Measurements from ENCODE around the gene LONRF2.

LONRF2 gene

DNA sequence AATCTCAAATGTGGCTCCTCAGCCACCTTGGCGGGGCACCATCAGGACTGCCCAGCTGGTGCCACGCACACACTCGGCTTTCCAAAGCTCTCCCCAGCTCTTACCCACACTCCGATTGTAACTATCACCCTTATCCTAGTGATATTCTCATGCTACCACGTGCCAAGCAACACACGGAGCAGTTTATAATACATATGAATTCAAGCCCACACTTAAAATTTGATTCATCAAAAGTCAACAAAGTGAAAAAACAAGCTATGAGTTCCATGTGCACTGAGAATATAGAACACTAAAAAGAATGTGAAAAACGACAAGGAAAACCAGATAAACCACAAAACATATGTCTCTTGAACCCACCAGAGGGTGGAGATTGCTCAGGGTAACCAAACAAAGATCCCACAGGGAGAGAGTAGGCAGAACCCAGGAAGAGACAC is 31.6 kb downstream of the LONRF2 start:
- Histone ChIP-seq H3K79me1 (replicated peaks; ENCODE audit: low read length, poor library complexity, severe bottlenecking) (no peaks in the 10 kb centered on the region), H3K27me3 (ENCODE audit: control insufficient read depth in 1 of 2, insufficient read depth in 1 of 2, low read length in 2 of 2) (peaks cover 0 to 3% of the 10 kb centered on the region in 2 experiments), H2BK5ac (ENCODE audit: low read depth, low read length, poor library complexity, severe bottlenecking) (no peak overlapping the region), H3K9ac (ENCODE audit: low read length) (no peak overlapping the region), H3K23ac (ENCODE audit: low read length in 2 of 2) (no peak overlapping the region), H3K14ac (ENCODE audit: low read length in 2 of 2) (no peak overlapping the region), H3K9me3 (ENCODE audit: control insufficient read depth, low read length) (no peaks in the 10 kb centered on the region), H3K4me2 (ENCODE audit: low read length, poor library complexity, severe bottlenecking) (no peak overlapping the region), H2BK12ac (ENCODE audit: low read length in 2 of 2) (peak overlapping the region in 1 of 2 experiments; percentile 84), H3K18ac (ENCODE audit: low read depth in 1 of 2, low read length in 2 of 2) (peak overlapping the region; percentile 25 to 86), H4K8ac (ENCODE audit: low read length) (no peak overlapping the region), H2AK5ac (ENCODE audit: low read length, severe bottlenecking) (no peak overlapping the region), H2AFZ (ENCODE audit: low read depth, low read length) (no peak overlapping the region), H2BK15ac (ENCODE audit: low read depth, poor library complexity, severe bottlenecking) (peak overlapping the region; percentile 1), H3K4ac (ENCODE audit: low read depth in 1 of 2, low read length in 2 of 2) (peak overlapping the region in 1 of 2 experiments; percentile 81), H3K36me3 (ENCODE audit: control insufficient read depth in 1 of 2, insufficient read depth in 2 of 2, low read depth in 1 of 2, low read length in 2 of 2) (no peaks in the 10 kb centered on the region), H3K4me1 (ENCODE audit: control insufficient read depth, insufficient read depth, low read depth, low read length) (peaks cover 24% of the 10 kb centered on the region), H2BK120ac (ENCODE audit: low read depth, low read length) (no peak overlapping the region), H3K27ac (ENCODE audit: low read length, poor library complexity, severe bottlenecking) (peak overlapping the region; percentile 97), H4K91ac (ENCODE audit: low read length) (peak overlapping the region; percentile 47), H3K4me3 (ENCODE audit: insufficient read depth in 1 of 2, low read depth in 1 of 2, low read length in 2 of 2) (no peak overlapping the region)
- no peak for DNase-seq
- 77% methylated on average over 6 of the region's 7 CpGs for WGBS

- H2AFZ ChIP-seq (ENCODE audit: low read depth, low read length) = no peak overlapping the region
These were observed 33.3 kb downstream of the LONRF2 start for GRCh38 chr2:100289020-100289419.

GRCh38 chr2:100286318-100286717 is 36.0 kb downstream of the LONRF2 start:
- Histone ChIP-seq H2BK5ac (ENCODE audit: low read depth, low read length, poor library complexity, severe bottlenecking) (peak overlapping the region; percentile 68), H3K4me2 (ENCODE audit: low read length, poor library complexity, severe bottlenecking) (peak overlapping the region; percentile 21), H3K23ac (ENCODE audit: low read length in 2 of 2) (no peak overlapping the region), H3K36me3 (ENCODE audit: control insufficient read depth in 1 of 2, insufficient read depth in 2 of 2, low read depth in 1 of 2, low read length in 2 of 2) (no peaks in the 10 kb centered on the region), H2BK15ac (ENCODE audit: low read depth, poor library complexity, severe bottlenecking) (no peak overlapping the region), H2BK12ac (ENCODE audit: low read length in 2 of 2) (peak overlapping the region; percentile 37 to 65), H3K4me3 (ENCODE audit: insufficient read depth in 1 of 2, low read depth in 1 of 2, low read length in 2 of 2) (no peak overlapping the region), H3K27ac (ENCODE audit: low read length, poor library complexity, severe bottlenecking) (peak overlapping the region; percentile 96), H3K18ac (ENCODE audit: low read depth in 1 of 2, low read length in 2 of 2) (peak overlapping the region; percentile 67 to 86), H4K8ac (ENCODE audit: low read length) (peak overlapping the region; percentile 61), H3K27me3 (ENCODE audit: control insufficient read depth in 1 of 2, insufficient read depth in 1 of 2, low read length in 2 of 2) (peaks cover 0 to 3% of the 10 kb centered on the region in 2 experiments), H3K14ac (ENCODE audit: low read length in 2 of 2) (no peak overlapping the region), H3K4ac (ENCODE audit: low read depth in 1 of 2, low read length in 2 of 2) (peak overlapping the region; percentile 34 to 54), H4K91ac (ENCODE audit: low read length) (peak overlapping the region; percentile 92), H2AK5ac (ENCODE audit: low read length, severe bottlenecking) (peak overlapping the region; percentile 71), H2AFZ (ENCODE audit: low read depth, low read length) (no peak overlapping the region), H3K9me3 (ENCODE audit: control insufficient read depth, low read length) (no peaks in the 10 kb centered on the region), H2BK120ac (ENCODE audit: low read depth, low read length) (peak overlapping the region; percentile 54), H3K79me1 (replicated peaks; ENCODE audit: low read length, poor library complexity, severe bottlenecking) (no peaks in the 10 kb centered on the region), H3K9ac (ENCODE audit: low read length) (no peak overlapping the region), H3K4me1 (ENCODE audit: control insufficient read depth, insufficient read depth, low read depth, low read length) (peaks cover 28% of the 10 kb centered on the region)
- WGBS = 60% methylated on average over 1 of the region's 3 CpGs
- DNase-seq = no peak

More at GRCh38 chr2:100289020-100289419, 33.3 kb downstream of the LONRF2 start:
- Histone ChIP-seq H2BK5ac (ENCODE audit: low read depth, low read length, poor library complexity, severe bottlenecking) (no peak overlapping the region), H3K4me3 (ENCODE audit: insufficient read depth in 1 of 2, low read depth in 1 of 2, low read length in 2 of 2) (no peak overlapping the region), H3K9me3 (ENCODE audit: control insufficient read depth, low read length) (no peaks in the 10 kb centered on the region), H3K9ac (ENCODE audit: low read length) (no peak overlapping the region), H3K14ac (ENCODE audit: low read length in 2 of 2) (no peak overlapping the region), H3K18ac (ENCODE audit: low read depth in 1 of 2, low read length in 2 of 2) (no peak overlapping the region), H3K23ac (ENCODE audit: low read length in 2 of 2) (no peak overlapping the region), H3K4me1 (ENCODE audit: control insufficient read depth, insufficient read depth, low read depth, low read length) (peaks cover 32% of the 10 kb centered on the region), H3K36me3 (ENCODE audit: control insufficient read depth in 1 of 2, insufficient read depth in 2 of 2, low read depth in 1 of 2, low read length in 2 of 2) (no peaks in the 10 kb centered on the region), H2BK15ac (ENCODE audit: low read depth, poor library complexity, severe bottlenecking) (no peak overlapping the region), H3K4ac (ENCODE audit: low read depth in 1 of 2, low read length in 2 of 2) (no peak overlapping the region), H2BK120ac (ENCODE audit: low read depth, low read length) (no peak overlapping the region), H3K27me3 (ENCODE audit: control insufficient read depth in 1 of 2, insufficient read depth in 1 of 2, low read length in 2 of 2) (peaks cover 0 to 3% of the 10 kb centered on the region in 2 experiments), H2AK5ac (ENCODE audit: low read length, severe bottlenecking) (no peak overlapping the region), H3K27ac (ENCODE audit: low read length, poor library complexity, severe bottlenecking) (no peak overlapping the region), H4K91ac (ENCODE audit: low read length) (no peak overlapping the region), H3K4me2 (ENCODE audit: low read length, poor library complexity, severe bottlenecking) (no peak overlapping the region), H2BK12ac (ENCODE audit: low read length in 2 of 2) (no peak overlapping the region), H3K79me1 (replicated peaks; ENCODE audit: low read length, poor library complexity, severe bottlenecking) (no peaks in the 10 kb centered on the region), H4K8ac (ENCODE audit: low read length) (no peak overlapping the region)
- WGBS = 76% methylated on average over 6 of the region's 6 CpGs
- DNase-seq = peak; percentile 21

GRCh38 chr2:100285691-100286090 is 36.6 kb downstream of the LONRF2 start:
- peaks cover 25% of the 10 kb centered on the region for H3K4me1 ChIP-seq (ENCODE audit: control insufficient read depth, insufficient read depth, low read depth, low read length)
- H3K4me2 ChIP-seq (ENCODE audit: low read length, poor library complexity, severe bottlenecking) = peak overlapping the region; percentile 32
- H3K14ac ChIP-seq (ENCODE audit: low read length in 2 of 2) = no peak overlapping the region
- H3K4ac ChIP-seq (ENCODE audit: low read depth in 1 of 2, low read length in 2 of 2) = peak overlapping the region in 1 of 2 experiments; percentile 21
- H3K27ac ChIP-seq (ENCODE audit: low read length, poor library complexity, severe bottlenecking) = peak overlapping the region; percentile 96
- no peak overlapping the region for H2AFZ ChIP-seq (ENCODE audit: low read depth, low read length)
- H3K18ac ChIP-seq (ENCODE audit: low read depth in 1 of 2, low read length in 2 of 2) = peak overlapping the region; percentile 23 to 25
- H3K36me3 ChIP-seq (ENCODE audit: control insufficient read depth in 1 of 2, insufficient read depth in 2 of 2, low read depth in 1 of 2, low read length in 2 of 2) = no peaks in the 10 kb centered on the region
- H2BK12ac ChIP-seq (ENCODE audit: low read length in 2 of 2) = peak overlapping the region; percentile 28 to 84
- peak; percentile 83 for DNase-seq
- H4K8ac ChIP-seq (ENCODE audit: low read length) = peak overlapping the region; percentile 27
- no peak overlapping the region for H4K91ac ChIP-seq (ENCODE audit: low read length)
- H3K27me3 ChIP-seq (ENCODE audit: control insufficient read depth in 1 of 2, insufficient read depth in 1 of 2, low read length in 2 of 2) = peaks cover 0 to 3% of the 10 kb centered on the region in 2 experiments
- 60% methylated on average over 1 of the region's 6 CpGs for WGBS
- no peaks in the 10 kb centered on the region for H3K9me3 ChIP-seq (ENCODE audit: control insufficient read depth, low read length)
- no peak overlapping the region for H3K9ac ChIP-seq (ENCODE audit: low read length)
- no peak overlapping the region for H2BK15ac ChIP-seq (ENCODE audit: low read depth, poor library complexity, severe bottlenecking)
- H3K79me1 ChIP-seq (replicated peaks; ENCODE audit: low read length, poor library complexity, severe bottlenecking) = no peaks in the 10 kb centered on the region
- H2AK5ac ChIP-seq (ENCODE audit: low read length, severe bottlenecking) = peak overlapping the region; percentile 26
- no peak overlapping the region for H2BK120ac ChIP-seq (ENCODE audit: low read depth, low read length)
- H2BK5ac ChIP-seq (ENCODE audit: low read depth, low read length, poor library complexity, severe bottlenecking) = peak overlapping the region; percentile 33
- no peak overlapping the region for H3K23ac ChIP-seq (ENCODE audit: low read length in 2 of 2)
- H3K4me3 ChIP-seq (ENCODE audit: insufficient read depth in 1 of 2, low read depth in 1 of 2, low read length in 2 of 2) = no peak overlapping the region

All from mesenchymal stem cell (in vitro differentiated cells and primary cell).